ENCODE data around the gene ANKRD2.
A peak's percentile ranks its signal among the peaks of the same experiment; 100 is the strongest.
"Not testable (repeated sequence)": the region's sequence is repeated elsewhere in the genome, so short reads cannot be mapped to it uniquely, and the experiment has no call there.

ANKRD2 gene, protein sequence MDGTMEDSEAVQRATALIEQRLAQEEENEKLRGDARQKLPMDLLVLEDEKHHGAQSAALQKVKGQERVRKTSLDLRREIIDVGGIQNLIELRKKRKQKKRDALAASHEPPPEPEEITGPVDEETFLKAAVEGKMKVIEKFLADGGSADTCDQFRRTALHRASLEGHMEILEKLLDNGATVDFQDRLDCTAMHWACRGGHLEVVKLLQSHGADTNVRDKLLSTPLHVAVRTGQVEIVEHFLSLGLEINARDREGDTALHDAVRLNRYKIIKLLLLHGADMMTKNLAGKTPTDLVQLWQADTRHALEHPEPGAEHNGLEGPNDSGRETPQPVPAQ

DNA sequence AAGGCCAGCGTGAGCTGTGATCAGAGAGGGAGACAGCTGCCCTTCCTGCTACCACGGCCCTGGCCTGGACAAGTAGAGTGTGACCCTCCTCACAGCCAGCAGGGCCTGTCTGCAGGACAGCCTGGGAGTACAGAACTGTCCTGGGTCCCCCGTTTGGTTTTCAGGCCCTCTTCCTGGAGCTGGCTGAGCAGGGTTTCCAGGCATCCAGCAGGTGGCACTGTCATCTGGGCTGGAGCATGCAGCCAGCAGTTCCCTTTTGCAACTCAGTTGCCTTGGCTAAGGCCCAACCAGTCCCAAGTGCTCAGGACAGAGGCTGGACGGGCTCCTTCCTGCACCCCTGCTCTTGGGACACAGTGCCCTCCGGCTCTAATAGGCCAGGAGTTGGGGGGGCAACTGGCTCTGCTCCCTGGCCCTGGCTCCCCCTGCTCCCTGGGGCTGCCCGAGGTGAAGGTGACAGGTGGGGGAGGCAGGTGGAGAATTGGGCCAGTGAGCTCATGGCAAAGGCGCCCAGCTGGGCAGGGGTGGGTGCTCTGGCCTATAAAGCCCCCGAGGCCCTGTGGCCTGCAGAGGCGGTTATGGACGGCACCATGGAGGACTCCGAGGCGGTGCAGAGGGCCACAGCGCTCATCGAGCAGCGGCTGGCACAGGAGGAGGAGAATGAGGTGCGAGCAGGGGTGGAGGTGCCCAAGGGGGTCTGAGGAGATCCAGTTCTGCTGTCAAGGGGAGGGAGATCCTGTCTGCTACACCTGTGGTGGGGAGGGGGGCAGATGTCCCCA is at the start of gene ANKRD2:
Gene ANKRD2 (plus strand): TSS at position 566 of the 776 bp plus-strand sequence. CDS start 10 bp downstream, at position 576.
- peak; percentile 46 for DNase-seq

DNA sequence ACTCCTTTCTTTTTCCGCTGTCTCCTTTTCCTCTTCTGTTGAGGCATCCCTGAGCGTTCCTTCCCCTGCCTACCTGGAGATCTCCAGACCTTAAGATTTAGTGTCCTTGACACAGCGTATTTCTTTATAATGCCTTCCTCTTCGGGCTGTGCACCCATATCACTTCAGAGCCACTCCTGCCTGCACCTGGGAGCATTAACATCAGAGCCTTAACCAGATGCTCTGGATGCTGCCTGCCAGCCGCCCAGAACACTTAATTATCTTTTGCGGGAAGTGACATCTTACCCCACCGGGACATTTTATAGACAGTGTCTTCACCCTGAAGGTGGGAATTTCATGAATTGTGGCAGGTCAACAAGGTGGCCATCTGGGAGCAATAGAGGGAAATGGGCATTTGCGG is 49.6 kb upstream of the ANKRD2 start:
- DNase-seq, result no peak

DNA sequence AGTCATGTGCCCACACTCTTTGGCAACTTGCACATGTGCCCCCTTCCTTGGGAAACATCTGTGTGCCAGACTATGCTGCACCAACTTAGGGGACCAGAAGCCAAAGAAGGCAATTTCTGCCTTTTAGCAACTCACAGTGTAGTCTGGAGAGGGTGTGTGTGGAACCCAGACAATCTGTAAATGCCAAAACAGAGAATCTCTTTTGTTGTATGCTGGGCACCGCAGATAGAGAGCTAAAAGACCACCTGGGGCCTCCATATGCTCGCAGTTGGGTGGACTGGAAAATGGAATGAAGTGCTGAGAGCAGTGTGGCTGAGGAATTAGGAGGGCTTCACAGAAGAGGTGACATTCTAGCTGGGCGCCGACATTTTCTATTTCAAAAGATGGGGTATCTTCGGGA is 47.5 kb upstream of the ANKRD2 start:
- no peak for DNase-seq

DNA sequence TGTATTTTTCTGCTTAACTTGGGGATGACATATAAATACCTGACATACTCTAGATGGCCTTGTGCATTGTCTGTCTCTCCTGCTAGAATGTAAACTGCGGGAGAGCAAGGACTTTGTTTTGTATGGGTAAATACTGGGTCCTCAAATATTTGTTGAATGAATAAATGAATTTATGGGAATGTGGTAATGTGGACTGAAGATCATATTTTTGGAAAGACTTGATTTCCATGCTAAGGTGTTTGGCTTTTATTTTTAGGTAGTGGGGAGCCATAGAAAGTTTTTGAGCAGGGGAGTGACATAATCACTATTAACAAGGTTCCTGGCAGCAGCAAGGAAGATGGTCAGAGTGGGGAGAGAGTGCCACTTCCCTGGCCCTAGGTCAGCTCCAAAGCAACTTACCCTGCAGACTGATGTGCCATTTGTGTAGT is 46.9 kb upstream of the ANKRD2 start:
- no peak for DNase-seq

DNA sequence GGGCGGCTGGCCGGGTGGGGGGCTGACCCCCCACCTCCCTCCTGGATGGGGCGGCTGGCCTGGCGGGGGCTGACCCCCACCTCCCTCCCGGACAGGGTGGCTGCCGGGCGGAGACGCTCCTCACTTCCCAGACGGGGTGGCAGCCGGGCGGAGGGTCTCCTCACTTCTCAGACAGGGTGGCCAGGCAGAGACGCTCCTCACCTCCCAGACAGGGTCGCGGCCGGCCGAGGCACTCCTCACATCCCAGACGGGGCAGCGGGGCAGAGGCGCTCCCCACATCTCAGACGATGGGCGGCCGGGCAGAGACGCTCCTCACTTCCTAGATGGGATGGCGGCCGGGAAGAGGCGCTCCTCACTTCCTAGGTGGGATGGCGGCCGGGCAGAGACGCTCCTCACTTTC is 43.7 kb upstream of the ANKRD2 start:
- not testable (repeated sequence) for DNase-seq

DNA sequence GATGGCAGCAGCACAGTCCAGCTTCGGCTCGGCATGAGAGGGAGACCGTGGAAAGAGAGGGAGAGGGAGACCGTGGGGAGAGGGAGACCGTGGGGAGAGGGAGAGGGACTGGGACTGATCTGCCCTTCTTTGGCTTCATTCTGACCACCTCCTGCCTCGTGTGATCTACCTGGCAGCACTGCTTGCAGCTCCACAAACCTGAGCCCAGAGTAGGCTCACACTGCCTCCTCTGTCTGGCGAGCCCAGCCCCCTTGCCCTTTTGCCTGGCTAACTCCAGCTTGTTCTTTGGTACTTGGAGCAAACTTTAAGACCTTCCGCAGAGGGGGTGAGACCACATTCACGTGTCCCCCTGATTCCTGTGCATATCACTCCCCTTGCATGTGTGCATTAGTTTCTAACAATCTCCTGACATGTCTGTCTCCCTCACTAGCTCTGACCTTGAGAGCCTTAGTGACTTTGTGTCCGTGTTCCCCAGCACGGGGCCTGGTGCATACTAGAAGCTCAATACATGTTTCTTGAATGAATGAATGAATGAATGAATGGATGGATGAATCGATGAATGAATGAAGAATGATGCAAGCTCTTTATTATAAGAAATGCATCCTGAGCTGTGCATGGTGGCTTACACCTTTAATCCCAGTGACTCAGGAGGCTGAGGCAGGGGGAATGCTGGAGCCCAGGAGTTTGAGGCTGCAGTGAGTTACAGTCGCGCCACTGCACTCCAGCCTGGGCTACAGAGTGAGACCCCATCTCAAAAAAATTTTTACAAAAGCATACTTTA is 42.7 kb upstream of the ANKRD2 start:
- DNase-seq, result no peak

DNA sequence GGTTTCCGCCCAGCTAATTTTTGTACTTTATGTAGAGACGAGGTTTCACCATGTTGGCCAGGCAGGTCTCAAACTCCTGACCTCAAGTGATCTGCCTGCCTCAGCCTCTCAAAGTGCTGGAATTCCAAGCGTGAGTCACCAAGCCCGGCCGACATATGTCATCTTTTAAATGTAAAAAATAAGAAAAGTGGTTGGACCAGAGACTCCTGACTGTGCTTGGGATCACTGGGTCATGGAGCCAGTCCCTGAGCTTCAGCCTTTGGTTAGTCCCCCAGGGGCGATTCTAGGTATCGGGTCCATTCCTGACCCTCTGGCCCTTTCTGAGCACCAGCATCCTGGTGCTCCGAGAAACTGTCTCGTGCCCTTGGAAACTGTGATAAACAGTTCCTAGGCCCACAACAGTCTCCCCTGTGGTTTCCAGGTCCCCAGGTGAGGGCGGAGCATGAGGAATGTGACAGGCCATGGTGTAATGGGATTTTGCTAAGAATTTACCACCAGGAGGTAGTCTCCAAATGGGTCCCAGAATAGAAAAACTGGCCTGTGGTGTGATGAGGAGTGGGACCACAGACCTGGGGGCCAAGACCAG is 41.1 kb upstream of the ANKRD2 start:
- DNase-seq, result no peak

DNA sequence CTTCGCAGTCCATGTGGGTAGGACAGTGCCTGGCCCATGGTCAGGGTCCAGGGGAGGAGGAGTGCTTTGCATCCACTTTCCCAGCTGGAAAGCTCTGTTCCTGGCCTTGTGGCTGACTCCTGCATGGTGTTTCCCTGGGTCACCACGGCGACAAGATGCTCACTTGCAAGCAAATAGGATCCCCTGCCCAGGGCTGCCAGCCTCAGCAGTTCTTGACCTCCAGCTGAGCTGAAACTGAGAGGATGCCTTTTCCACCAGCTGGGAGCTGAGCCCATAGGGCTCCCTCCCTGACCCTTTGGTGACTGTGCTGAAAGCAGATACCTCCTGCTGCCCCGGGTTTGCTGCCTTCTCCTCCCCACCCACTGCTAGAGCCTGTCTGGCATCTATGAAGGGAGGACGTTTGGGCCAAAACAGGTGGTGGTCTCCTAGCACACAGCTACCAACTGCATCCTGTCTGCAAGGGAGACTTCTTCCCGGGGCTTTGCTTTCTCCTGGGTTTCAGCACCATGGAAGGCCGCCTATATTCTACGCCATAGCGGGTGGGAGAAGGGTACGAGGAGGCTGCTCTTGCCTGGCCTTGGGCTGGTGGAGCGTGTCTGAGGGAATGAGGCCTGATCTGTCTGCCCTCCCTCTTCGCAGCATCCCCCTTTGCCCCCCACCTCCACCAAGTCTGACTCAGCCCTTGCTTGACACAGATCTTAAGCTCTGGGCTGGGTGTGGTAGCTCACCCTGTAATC is 39.5 kb upstream of the ANKRD2 start:
- no peak for DNase-seq

DNA sequence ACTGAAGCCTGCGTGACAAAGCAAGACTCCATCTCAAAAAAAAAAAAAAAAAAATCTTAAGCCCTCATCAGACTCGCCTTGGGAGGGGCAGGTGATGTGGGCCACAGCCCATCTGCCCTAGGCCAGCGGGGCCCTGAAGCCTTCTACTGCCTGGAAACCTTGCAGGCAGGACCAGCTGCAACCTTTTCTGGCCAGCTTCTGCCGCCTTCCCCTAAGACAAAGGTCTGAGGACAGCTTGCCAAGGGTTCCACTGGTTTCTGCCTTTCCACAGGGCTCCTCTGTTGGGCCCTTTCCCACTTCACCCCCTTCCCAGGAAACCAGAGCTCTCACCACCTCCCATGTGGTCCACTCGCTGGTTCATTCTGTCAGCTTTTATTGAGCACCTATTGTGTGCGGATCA is 38.7 kb upstream of the ANKRD2 start:
- DNase-seq, result no peak

DNA sequence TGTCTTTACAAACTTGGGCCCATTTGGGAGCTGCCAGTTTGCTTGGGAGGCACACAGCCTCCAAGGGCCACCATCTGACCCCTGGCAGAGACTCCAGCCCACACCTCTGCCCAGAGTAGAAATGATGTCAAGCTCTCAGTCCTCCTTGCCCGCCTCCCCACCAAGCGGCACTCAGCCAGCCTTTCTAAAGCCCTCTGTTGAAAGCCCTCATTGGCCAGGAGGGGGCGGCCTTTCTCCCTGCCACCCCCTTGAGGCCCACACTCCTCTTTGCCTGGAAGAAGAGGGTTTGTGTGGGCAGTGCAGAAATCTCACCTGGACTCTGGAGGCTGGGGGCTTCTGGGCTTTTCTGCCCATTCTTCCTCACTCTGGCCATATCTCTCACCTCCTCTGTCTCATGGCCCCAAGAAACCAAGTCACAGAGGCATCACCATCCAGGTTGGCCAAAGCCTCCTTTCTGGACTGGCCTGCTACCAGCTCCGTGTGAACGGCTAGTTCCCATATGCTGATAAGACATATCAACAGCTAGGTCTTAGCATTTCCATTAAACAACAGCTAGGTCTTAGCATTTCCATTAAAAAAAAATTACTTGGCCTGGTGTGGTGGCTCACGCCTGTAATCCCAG is 37.7 kb upstream of the ANKRD2 start:
- DNase-seq, result no peak

DNA sequence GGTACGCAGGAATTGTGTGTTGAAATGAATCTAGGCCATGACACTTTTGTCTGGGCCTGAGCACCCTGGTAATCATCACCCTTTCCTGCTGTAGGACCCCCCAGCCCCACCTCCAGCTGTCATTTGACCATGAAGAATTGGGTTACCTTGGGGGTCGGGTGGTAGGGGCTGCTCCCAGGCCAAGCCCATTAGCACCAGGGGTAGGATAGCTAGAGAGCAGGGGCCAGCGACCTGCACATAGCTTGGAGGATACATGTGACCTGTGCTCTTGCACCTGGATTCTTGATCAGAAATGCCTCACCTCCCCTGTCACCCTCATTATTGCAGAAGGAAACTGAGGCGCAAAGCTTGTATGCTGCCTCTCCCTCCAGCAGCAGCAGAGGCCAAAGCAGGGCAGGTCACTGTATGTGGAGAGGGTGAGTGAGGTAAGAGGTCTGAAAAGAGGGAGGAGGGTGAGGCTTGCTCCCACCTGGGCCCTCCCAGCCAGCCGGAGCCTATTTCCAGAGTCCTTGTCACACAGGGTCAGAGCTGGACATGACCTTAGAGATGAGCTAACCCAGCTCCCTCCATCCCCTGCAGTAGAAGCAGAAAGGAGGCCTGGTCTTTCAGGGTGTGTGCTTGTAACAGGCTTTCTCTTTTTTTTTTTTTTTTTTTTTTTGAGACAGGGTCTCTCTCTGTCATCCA is 35.3 kb upstream of the ANKRD2 start:
- DNase-seq, result no peak

DNA sequence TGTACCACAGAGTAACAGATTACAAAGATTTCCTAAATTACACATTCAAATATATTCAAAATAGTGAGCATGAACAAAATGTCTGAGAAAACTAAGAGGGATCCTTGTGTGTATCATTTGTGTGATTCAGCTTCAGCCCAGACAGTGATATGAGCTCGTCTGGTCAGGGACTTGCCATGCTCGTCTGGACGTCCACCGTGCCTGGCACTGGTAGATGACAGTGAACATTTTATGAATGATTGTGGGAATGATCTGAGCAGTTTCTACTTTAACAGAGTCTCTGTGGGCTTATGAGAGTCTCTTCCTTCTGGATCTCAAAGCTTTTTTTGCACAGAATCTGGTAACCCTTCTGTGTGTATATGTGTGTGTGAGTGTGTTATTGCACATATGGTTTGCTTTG is 34.2 kb upstream of the ANKRD2 start:
- DNase-seq, result no peak

DNA sequence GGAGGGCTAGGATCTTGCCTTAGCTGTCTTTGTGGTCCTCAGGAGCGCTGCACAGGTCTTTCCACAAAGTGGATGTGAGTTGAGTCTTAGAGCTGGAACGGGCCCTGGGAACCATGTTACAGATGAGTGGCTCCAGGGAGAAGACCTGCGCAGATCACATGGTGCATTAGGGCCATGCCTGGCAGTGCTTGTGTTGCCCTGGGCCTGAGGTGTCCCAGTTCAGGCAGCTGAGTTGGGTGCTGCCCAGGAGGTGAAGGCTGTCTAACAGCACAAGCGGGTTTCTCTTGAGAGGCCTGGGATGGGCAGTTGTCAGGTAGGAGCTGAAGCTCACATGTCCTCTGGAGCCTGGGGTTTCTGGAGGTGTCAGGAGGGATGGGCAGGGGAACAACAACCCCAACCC is 33.7 kb upstream of the ANKRD2 start:
- no peak for DNase-seq

DNA sequence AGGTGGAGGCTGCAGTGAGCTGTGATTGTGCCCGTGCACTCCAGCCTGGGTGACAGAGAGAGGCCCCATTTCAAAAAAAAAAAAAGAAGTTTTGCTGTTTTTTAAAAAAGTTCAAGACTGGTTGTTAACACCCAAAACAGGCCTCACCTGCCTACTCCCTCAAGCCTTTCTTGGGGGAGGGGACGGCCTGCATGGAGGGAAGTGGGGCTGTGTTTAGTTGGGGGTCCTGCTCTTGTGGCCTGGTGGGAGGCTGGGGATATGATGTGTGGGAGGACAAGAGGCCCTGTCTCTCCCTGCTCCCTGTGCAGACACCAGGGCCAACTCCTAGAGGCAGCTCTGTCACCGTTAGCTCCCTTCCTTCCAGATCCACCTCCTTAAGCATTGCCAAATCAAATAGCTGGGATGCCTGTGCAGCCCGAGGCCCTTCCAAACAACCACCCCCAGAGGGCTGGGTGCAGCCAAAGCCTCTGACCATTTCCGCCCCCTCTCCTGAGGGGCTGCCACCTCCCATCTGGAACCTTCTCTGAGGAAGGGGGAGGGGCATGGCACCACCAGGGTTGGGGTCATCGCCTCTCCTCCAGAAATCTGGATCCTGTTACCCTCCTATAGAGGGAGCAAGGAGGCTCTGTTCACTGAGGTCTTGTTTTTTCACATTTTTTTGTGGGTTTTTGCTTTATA is 32.9 kb upstream of the ANKRD2 start:
- no peak for DNase-seq

DNA sequence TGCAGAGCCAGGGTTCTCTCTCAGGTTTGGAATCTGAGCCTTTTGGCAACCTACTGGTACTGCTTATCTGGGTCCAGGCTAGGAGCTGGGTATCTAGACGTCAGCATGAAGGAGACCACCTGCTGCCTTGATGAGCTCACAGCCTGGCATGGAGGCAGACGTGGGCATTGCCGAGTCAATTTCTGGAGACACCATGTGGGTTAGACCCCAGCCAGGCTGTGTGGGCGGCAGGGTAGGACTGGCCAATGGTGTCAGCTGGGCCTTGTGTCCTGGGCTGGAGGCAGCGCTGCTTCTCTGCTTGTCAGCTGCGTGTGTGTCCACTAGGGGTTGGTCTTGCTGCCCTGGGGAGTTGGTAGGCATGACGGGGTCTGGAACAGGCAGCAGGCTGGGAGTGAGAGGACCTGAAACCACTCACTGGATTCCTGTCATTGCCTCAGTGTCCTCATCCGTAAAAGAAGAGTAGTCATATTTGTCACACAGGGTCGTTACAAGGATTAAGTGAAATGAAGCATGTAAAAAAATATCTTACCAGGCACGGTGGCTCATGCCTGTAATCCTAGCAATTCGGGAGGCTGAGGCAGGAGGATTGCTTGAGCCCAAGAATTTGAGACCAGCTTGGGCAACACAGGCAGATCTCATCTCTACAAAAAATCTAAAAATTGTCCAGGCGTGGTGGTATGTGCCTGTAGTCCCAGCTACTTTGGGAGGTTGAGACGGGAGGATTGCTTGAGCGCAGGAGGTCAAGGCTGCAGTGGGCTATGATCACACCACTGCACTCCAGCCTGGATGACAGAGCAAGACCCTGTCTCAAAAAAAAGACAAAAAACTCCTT is 31.7 kb upstream of the ANKRD2 start:
- DNase-seq, result no peak

DNA sequence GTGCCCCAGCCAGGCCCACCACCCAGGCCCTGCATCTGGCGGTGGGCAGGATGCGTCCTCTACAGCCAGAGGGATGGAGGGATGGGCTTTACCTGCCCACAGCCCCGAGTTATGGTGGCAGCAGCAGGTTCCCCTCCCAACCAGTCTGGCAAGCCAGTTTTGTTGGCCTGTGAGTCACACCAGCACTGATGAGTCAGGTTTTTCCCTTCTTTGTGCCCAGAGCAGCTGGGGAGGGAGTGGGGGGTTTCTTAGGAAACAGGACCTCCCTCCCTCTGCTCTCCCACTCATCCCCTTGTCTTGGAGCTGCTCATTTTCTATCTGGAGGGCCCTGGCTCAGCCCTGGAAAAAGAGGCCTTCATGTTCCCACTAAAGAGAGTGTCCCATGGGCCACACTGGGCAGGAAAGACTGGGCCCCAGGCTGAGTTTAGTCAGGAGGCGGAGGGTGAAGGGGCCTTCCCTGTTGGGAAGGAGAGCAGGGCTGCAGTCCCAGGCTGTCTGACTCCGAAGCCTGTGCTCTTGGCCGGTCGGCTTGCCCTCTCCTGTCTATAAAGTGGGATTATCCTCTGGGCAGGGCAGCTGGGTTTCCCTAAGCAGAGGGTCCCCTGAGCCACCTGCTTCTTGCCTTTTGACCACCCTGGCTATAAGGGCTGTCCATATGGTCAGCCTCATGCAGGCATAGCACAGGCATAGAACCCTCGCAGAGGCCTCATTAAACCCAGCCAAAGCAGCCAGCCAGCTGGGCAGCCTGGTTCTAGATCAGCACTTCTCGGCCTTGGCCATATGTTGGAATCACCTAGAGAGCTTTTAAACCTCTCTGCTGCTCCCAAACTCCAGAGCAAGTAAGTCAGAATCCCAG is 30.2 kb upstream of the ANKRD2 start:
- peak; percentile 10 for DNase-seq

DNA sequence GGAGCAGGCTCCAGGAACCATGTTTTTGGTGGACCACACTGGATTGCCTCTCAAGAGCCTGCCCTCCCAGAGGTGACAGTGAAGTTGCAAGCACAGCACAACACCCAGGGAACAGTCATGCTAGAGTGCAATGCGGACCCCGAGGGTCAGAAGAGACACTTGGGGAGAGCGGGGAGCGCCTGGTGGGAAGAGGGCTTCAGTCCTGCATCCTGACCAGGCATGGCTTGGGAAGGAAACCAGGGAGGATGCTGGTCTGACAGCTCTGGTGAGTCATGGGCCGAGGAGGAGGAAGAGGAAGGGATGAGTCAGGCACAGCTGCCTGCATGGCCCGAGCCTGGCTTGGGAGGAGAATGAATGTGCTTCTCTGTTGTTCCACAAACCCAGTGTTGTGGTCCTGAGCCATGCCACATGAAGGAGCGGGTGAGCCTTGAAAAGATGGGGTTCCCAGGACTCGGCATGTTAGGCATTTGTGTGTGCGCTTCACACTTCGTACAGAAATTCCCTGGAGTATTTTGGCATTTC is 29.5 kb upstream of the ANKRD2 start:
- peak; percentile 17 for DNase-seq

DNA sequence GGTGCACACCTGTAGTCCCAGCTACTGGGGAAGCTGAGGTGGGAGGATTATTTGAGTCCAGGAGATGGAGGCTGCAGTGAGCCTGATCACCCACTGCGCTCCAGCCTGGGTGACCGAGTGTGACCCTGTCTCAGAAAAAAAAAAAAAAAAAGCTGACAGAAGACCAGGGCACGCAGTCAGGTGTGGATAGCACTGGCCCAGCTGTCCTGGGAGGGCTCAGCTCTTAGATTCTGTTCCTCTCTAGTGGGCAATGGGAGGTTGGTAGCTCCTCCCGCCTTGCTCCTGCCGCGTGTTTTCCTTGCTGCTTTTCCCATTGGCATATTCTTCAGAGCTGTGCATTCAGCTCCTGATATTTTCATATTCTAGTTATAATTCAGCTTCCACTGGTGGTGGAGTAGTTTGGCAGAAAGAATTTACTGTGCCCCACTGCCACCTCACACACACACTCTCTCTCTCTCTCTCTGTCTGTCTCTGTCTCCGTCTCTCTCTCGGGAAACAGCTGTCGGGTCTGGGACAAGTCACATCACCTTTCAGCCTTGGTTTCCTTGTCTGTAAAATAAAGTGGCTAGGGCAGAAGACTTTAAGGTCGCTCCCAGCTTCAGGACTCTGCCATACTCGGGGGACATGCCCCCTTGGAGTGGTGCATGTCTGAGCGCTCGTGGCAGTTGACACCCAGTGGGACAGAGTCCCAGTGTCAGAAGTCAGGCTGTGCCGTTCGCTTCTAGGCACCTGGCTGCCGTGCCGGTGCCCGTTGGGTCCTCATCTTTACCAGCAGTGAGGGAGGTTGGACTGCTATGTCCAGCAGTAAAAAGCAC is 25.9 kb upstream of the ANKRD2 start:
- no peak for DNase-seq
